Stimulated activated CD4-positive, alpha-beta T cell treated with anti-CD3 and anti-CD28 coated beads, Interleukin-1b, Interleukin-23, amount 100 ng/mL, for 1 hour (primary cell): Measurements from ENCODE around the gene PILRA.

ENCODE experiments used
- DNase-seq, 2 donors: peaks; one replicate each; pipeline ENCODE4 v3.0.0-alpha.2; 2020; ENCODE audit warnings: low read depth in 2 of 2

PILRA gene

DNA sequence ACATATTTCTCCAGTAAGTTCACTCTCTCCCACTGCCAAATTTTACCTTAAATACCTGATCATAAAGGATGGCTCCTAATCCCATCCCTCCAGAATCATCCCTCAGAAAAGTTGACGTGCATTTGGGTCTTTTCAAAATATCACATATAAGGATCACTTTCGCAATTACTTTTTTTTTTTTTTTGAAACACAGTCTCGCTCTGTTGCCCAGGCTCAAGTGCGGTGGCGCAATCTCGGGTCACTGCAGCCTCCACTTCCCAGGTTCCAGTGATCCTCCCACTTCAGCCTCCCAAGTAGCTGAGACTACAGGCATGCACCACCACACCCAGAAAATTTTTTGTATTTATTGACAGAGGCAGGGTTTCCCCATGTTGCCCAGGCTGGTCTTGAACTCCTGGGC lies 37.8 kb downstream of the PILRA start:
- no peak for DNase-seq

GRCh38 chr7:100413346-100413745 lies 40.1 kb downstream of the PILRA start:
- DNase-seq, result no peak

GRCh38 chr7:100413889-100414288 lies 40.6 kb downstream of the PILRA start:
- DNase-seq, result no peak

DNA sequence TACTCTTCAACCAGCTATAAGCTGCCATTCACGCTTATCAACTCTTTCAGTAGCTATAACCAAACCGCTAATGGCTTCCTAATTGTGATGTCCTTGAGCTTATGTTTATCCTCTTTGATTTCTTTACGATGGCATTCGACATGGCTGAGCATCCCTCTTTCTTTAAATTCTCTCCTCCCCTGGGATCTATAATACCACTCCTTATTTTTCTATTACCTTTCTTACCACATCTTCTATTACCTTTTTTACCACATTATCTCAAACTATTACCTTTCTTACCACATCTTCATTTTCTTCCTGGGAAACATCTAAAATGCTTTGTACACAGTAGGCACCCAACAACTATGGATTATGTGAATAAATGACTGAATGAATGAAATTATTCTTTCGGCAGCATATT lies 42.2 kb downstream of the PILRA start:
- DNase-seq, result no peak

GRCh38 chr7:100418930-100419659 lies 45.8 kb downstream of the PILRA start:
- no peak for DNase-seq

GRCh38 chr7:100419660-100420226 lies 46.5 kb downstream of the PILRA start:
- no peak for DNase-seq

- DNase-seq, result no peak
These were observed 50.0 kb downstream of the PILRA start for GRCh38 chr7:100423315-100423714.

- DNase-seq, result no peak
These were observed 52.1 kb downstream of the PILRA start for GRCh38 chr7:100425347-100425746.

- DNase-seq, result no peak
These were observed 53.2 kb downstream of the PILRA start for GRCh38 chr7:100426516-100426915.

DNA sequence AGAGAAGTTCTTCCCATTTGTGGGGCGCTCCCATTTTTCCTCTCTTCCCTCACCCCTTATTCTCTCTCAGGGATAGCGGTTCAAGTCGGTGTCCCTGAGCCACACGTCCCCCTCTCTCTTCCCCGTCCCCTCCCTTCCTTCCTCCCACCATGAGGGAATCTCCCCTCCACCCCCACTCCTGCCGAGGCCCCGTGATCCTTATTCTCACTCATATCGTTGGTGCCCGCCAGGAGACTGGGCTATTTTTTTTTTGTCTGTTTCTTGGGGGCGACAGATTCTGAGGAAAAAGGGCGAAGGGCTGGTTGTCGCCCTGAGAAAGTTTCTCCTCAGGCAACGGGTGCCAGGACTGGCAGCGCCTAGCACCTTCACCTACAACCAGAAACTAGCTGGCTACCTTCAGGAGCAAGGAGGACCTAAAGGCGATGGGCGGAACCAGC lies 54.5 kb downstream of the PILRA start:
- DNase-seq, result no peak

- DNase-seq, result peak; percentile 90 to 96
These were observed 55.1 kb downstream of the PILRA start, which contains the start of gene ZCWPW1 for GRCh38 chr7:100428199-100428966. TSS of gene ZCWPW1 (minus strand) at chr7:100428703. CDS start at chr7:100420649, 8,054 bp downstream.

DNA sequence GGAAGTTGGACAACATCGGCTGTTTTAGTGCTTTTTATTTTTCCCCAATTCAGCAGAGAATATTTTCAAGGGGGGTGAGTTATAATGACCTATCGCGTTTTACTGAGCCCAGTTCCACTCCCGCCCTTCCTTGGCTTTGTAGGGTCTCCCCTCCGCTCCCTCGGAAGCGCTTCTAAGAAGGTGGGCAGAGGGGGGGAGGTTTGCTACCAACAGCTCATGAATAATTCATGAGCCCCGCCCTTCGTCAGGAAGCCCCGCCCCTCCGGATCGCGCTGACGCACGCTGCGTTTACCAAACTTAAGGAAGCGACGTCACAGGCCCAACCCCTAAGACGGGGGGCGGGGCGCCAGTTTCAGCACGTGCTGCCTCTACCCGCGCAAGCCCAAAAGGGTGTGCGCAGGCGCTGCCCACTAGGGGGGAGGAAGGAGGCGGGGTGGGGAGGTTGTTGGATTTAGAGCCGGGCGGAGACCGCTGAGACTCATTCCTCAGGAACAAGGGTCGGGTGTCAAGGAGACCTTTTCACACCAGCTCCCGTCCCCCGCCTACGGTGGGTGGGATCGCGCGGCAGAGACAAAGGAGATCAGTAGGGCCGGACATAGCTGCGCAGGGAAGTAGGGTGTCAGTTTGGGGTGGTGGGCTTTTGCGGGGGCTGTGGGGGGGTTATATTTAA lies 55.8 kb downstream of the PILRA start:
- DNase-seq, result peak; percentile 100

DNA sequence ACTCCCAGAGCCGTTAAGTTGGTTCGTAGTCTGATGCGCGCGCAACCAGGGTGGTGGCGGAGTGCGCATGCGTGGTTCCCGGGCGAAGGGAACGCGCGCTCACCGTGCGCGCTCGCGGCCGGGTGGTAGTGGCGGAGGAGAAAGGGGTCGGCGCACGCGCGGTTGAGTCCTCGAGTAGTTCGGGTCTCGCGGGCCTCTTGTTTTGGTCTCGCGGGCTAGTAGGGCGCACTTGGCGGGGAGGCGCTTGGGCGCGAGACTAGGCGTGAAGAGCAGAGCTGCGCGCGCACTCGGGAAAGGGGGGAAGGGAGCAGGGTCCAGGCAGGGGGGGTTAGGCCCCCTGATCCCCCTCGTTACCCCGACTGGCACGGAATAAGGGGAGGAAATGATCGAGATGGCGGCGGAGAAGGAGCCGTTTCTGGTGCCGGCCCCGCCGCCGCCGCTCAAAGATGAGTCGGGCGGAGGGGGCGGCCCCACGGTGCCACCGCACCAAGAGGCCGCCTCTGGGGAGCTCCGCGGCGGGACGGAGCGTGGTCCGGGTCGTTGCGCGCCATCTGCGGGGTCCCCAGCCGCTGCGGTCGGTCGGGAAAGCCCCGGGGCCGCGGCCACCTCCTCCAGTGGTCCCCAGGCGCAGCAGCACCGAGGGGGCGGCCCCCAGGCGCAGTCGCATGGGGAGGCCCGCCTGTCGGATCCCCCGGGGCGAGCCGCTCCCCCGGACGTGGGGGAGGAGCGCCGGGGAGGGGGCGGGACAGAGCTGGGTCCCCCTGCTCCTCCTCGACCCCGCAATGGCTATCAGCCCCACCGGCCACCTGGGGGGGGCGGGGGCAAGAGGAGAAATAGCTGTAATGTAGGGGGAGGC lies 56.6 kb downstream of the PILRA start, which contains the start of gene MEPCE:
Gene MEPCE (plus strand): TSS at position 195 of the 856 bp plus-strand sequence. CDS start 188 bp downstream, at position 383.
- DNase-seq, result peak; percentile 93 to 96

- DNase-seq, result no peak
These were observed 57.4 kb downstream of the PILRA start for GRCh38 chr7:100430493-100431285.

DNA sequence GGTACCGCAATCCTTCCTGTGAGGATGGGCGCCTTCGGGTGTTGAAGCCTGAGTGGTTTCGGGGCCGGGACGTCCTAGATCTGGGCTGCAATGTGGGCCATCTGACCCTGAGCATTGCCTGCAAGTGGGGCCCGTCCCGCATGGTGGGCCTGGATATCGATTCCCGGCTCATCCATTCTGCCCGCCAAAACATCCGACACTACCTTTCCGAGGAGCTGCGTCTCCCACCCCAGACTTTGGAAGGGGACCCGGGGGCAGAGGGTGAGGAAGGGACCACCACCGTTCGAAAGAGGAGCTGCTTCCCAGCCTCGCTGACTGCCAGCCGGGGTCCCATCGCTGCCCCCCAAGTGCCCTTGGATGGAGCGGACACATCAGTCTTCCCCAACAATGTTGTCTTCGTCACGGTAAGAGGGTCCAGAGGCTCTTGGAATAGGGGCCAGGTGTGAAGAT lies 58.0 kb downstream of the PILRA start:
- DNase-seq, result no peak

- DNase-seq, result no peak
These were observed 58.8 kb downstream of the PILRA start for GRCh38 chr7:100432053-100432452.

DNA sequence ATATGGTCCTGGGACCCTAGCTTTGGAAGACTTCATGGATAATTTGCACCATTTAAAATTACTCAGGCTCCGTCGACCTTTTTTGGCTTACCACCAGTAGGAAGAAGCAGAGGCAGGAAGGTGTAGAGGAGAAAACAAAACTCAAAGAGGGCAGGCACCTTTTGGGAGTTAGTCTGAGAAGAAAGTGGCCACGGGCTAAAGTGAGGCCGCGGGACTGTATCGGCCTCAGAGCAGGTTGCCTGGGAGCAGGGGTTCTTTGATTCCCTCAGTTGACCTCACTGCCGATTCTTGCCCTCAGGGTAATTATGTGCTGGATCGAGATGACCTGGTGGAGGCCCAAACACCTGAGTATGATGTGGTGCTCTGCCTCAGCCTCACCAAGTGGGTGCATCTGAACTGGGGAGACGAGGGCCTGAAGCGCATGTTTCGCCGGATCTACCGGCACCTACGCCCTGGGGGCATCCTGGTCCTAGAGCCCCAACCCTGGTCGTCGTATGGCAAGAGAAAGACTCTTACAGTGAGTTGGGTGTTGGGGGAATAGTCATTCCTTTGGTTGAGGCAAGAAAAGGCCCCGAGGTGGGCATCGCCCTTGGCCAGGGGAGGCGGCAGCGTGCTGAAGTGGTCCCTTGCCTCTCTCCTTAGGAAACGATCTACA lies 59.5 kb downstream of the PILRA start:
- DNase-seq, result no peak

GRCh38 chr7:100433276-100433591 lies 59.9 kb downstream of the PILRA start:
- no peak for DNase-seq

DNA sequence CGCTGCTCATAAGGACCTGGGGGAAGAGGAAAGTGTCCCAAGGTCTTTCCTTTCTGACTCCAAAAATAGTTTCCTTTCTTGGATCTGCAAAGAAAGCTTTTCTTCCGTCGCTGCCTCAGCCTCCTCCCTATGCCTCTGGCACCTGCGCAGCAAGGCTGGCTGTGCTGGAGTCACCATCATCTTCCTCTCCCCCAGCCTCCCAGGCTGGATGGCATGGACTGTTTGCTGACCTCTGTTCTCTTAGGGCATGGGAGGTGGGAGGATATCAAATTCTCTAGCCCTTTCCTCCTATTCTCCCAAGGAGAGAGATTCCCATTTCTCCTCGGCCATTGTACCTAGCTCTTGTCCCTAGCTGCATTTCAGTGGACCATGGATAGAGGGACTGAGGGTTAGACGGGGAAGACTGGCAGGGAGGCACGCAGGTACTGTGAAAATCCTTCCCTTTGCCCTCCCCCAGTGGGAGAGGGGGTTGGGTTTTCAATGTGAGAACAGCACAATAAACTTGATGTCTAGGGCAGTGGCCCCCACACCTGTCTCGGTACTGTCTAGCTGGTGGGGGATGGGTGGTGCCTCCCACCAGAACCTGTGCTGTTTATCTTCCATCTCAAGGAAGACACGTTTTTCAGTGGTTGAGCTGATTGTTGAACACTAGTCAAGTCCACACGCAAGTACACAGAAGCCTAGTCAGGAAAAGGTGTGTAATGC lies 60.5 kb downstream of the PILRA start:
- DNase-seq, result no peak
